ENCODE data around the gene NOC4L.
A peak's percentile ranks its signal among the peaks of the same experiment; 100 is the strongest.

NOC4L gene

DNA sequence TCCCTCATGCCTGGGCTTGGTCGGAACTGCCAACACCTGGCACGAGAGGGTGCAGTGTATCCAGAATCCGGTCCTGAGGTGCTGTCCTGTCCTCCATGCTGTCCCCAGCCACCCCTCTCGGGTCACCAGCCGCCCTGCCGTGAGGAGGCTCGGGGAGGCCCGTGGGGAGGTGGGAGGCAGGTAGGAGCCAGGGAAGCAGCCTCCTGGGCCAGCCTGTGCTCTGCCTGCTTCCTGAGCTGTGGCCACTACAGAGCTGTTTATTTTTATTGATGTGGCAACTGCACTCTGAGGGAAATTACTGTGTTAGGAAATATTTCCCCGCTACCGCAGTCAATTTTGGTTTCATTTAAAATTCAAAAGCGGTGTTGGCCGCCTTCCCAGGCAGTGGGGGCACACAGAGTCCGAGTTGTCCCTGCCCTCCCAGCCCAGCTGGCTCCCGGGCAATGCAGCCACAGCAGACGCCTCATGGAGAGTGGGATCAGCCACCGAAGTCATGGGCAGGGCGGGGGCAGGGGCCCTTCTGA lies 18.3 kb downstream of the NOC4L start:
- DNase-seq (ENCODE audit: extremely low spot score) = no peak
- ChIA-PET CTCF (no interaction called here), POLR2A (no interaction called here)
- TF ChIP-seq ELF4 (IDR thresholded peaks at IDR 0.05) (no peak), NFRKB (IDR thresholded peaks at IDR 0.05) (no peak)

GRCh38 chr12:132163041-132163910 lies 19.0 kb downstream of the NOC4L start:
- TF ChIP-seq NFRKB (IDR thresholded peaks at IDR 0.05) (no peak), L3MBTL2 (conservative IDR thresholded peaks at IDR 0.05) (no peak), FOXA1 (IDR thresholded peaks at IDR 0.05) (no peak), BHLHE40 (IDR thresholded peaks at IDR 0.05; ENCODE audit: borderline replicate concordance) (no peak), ARNT (IDR thresholded peaks at IDR 0.05) (no peak), CTBP1 (IDR thresholded peaks at IDR 0.05; ENCODE audit: borderline replicate concordance) (no peak), FOXM1 (IDR thresholded peaks at IDR 0.05; ENCODE audit: borderline replicate concordance) (no peak), ZNF384 (IDR thresholded peaks at IDR 0.05) (no peak), SP1 (IDR thresholded peaks at IDR 0.05) (no peak), SUZ12 (IDR thresholded peaks at IDR 0.05) (no peak)
- DNase-seq (ENCODE audit: extremely low spot score) = no peak
- CTCF ChIA-PET = interaction anchor here (0.6 kb wide), 1 partner anchor 31 kb away, joined by 6 read pairs; no protein-coding TSS in a partner anchor
- POLR2A ChIA-PET = no interaction called here

DNA sequence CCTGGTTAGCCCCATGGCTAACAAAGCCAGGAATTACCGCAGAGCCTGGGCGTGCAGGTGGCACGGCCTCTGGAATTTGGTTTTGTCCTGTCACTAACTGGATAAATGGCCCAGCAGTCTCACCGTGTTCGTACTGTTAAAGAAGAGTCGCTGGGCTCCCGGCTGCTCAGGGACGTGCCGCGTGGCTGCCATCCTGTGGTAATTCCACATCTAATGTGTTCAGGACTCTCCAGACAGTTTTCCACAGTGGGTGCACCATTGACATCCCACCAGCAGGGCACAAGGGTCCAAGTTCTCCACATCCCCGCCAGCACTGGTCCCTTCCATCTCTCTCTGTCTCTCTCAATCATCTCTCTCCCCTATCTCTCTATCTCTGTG lies 19.6 kb downstream of the NOC4L start:
- no peak for DNase-seq (ENCODE audit: extremely low spot score)
- POLR2A ChIA-PET = no interaction called here
- TF ChIP-seq ZNF384 (IDR thresholded peaks at IDR 0.05) = no peak
- no peak for TF ChIP-seq FOXK2 (IDR thresholded peaks at IDR 0.05)
- TF ChIP-seq CTBP1 (IDR thresholded peaks at IDR 0.05; ENCODE audit: borderline replicate concordance) = no peak
- TF ChIP-seq HDGF (IDR thresholded peaks at IDR 0.05; ENCODE audit: borderline replicate concordance) = no peak
- no peak for TF ChIP-seq FOXA1 (IDR thresholded peaks at IDR 0.05)
- no peak for TF ChIP-seq FOXM1 (IDR thresholded peaks at IDR 0.05; ENCODE audit: borderline replicate concordance)
- no peak for TF ChIP-seq ELF4 (IDR thresholded peaks at IDR 0.05)

GRCh38 chr12:132164426-132164825 lies 20.2 kb downstream of the NOC4L start:
- DNase-seq (ENCODE audit: extremely low spot score) = no peak
- TF ChIP-seq PKNOX1 (IDR thresholded peaks at IDR 0.05) = peak; percentile 82
- TF ChIP-seq BHLHE40 (IDR thresholded peaks at IDR 0.05; ENCODE audit: borderline replicate concordance) = no peak
- ChIA-PET POLR2A (no interaction called here), CTCF (no interaction called here)

More for the DNA sequence above, 19.6 kb downstream of the NOC4L start:
- CTCF ChIA-PET = no interaction called here

GRCh38 chr12:132165584-132165983 lies 21.3 kb downstream of the NOC4L start:
- ChIA-PET POLR2A (no interaction called here), CTCF (no interaction called here)
- DNase-seq (ENCODE audit: extremely low spot score) = no peak
- no peak for TF ChIP-seq ELF4 (IDR thresholded peaks at IDR 0.05)
- no peak for TF ChIP-seq PKNOX1 (IDR thresholded peaks at IDR 0.05)
- no peak for TF ChIP-seq SUZ12 (IDR thresholded peaks at IDR 0.05)
- no peak for TF ChIP-seq TARDBP (IDR thresholded peaks at IDR 0.05)
- TF ChIP-seq ARNT (IDR thresholded peaks at IDR 0.05) = no peak
- no peak for TF ChIP-seq HDGF (IDR thresholded peaks at IDR 0.05; ENCODE audit: borderline replicate concordance)
- no peak for TF ChIP-seq L3MBTL2 (conservative IDR thresholded peaks at IDR 0.05)
- TF ChIP-seq FOXK2 (IDR thresholded peaks at IDR 0.05) = no peak
- no peak for TF ChIP-seq BHLHE40 (IDR thresholded peaks at IDR 0.05; ENCODE audit: borderline replicate concordance)
- no peak for TF ChIP-seq NFRKB (IDR thresholded peaks at IDR 0.05)
- TF ChIP-seq FOXA1 (IDR thresholded peaks at IDR 0.05) = no peak
- TF ChIP-seq ZNF384 (IDR thresholded peaks at IDR 0.05) = no peak
- no peak for TF ChIP-seq LEF1 (IDR thresholded peaks at IDR 0.05; ENCODE audit: borderline replicate concordance)
- TF ChIP-seq FOXM1 (IDR thresholded peaks at IDR 0.05; ENCODE audit: borderline replicate concordance) = no peak
- TF ChIP-seq CTBP1 (IDR thresholded peaks at IDR 0.05; ENCODE audit: borderline replicate concordance) = no peak
- no peak for TF ChIP-seq SP1 (IDR thresholded peaks at IDR 0.05)

GRCh38 chr12:132166093-132166492 lies 21.8 kb downstream of the NOC4L start:
- ChIA-PET POLR2A (no interaction called here), CTCF (no interaction called here)
- TF ChIP-seq PKNOX1 (IDR thresholded peaks at IDR 0.05) (peak; percentile 35; the same call in 1 of the 2 replicates), CTBP1 (IDR thresholded peaks at IDR 0.05; ENCODE audit: borderline replicate concordance) (no peak)
- DNase-seq (ENCODE audit: extremely low spot score) = no peak
